ENCODE results near the gene HMGA1.

HMGA1 gene

DNA sequence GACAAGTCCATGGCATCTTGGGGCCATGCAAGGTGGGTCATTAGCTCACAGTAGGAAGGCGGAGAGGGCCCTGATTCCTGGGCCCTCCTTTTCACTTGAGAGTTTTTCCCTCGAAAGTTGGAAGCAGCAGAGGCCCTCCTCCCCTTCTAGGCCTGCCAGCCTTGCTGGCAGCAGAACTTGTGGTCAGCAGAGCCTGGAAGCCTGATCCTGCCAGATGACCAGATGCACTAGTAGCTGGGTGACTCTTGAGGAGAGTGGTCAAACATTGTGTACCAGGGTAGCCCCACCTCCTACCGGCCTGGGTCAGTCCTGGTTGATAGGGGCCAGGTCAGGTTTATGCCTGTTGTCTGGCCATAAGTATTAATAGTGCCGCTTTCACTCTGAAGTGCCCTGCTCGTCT is 3.8 kb upstream of the HMGA1 start:
- Mint-ChIP-seq H3K4me3 (no peak overlapping the region), H3K27ac (no peak overlapping the region), H3K27me3 (no peaks in the 10 kb centered on the region), H3K9me3 (ENCODE audit: low read depth) (no peaks in the 10 kb centered on the region), H3K36me3 (no peaks in the 10 kb centered on the region), H3K4me1 (ENCODE audit: low read depth) (peaks cover 20% of the 10 kb centered on the region)

DNA sequence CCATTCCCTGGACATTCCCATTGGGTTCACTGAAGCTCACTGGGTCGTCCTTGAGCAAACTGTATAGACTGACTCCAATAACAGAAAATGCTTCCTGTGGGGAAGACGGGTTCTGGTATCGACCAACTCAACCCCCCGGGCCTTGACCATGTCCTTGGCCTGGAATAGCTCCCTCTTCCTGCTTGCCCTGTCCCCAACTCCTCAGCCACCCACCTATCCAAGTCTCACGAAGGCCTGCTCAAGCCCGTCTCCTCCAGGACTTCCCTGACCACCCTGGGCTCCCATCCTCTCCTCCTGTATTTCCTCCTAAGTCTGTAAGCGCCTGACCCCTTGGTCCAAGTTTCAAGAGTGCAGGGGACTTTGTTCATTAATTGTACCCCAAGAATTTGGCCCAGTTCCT is 2.8 kb upstream of the HMGA1 start:
- Mint-ChIP-seq H3K27ac (peak overlapping the region; percentile 70), H3K9me3 (ENCODE audit: low read depth) (no peaks in the 10 kb centered on the region), H3K27me3 (no peaks in the 10 kb centered on the region), H3K4me1 (ENCODE audit: low read depth) (peaks cover 25% of the 10 kb centered on the region), H3K36me3 (peaks cover 2% of the 10 kb centered on the region), H3K4me3 (peak overlapping the region; percentile 27)

DNA sequence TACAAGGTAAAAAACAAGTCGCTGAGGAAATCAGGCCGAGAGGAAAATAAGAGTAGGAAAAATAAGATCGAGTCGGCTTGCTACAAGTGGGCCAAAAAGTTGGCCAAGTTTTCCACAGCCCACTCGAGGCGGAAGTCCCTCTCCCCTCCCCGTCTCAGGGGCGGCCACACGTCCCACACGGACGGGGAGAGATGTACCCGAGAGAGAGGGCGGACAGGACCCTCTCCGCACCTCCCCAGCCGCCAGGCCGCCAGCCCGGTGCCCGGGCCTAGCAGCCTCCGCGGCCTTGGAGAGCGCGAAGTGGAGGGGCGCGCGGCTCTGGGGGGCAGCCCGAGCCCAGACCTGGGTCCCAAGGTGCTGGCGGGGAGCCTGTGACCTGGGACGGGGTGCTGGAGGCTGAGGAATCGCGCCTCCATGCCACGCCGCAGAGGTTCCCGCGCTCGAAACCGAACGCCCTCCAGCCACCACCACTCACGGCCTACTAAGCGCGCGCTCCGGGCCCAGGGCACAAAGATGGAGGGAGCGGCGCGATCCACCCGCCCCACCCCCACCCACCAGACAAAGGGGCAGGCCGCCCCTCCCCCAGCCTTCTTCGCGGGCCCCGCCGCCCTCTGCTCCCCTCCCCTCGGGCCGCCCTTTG is 1.9 kb upstream of the HMGA1 start:
- Mint-ChIP-seq H3K4me3 (peak overlapping the region; percentile 27), H3K4me1 (ENCODE audit: low read depth) (peaks cover 28% of the 10 kb centered on the region), H3K36me3 (peaks cover 5% of the 10 kb centered on the region), H3K27me3 (no peaks in the 10 kb centered on the region), H3K9me3 (ENCODE audit: low read depth) (no peaks in the 10 kb centered on the region), H3K27ac (peak overlapping the region; percentile 70)

DNA sequence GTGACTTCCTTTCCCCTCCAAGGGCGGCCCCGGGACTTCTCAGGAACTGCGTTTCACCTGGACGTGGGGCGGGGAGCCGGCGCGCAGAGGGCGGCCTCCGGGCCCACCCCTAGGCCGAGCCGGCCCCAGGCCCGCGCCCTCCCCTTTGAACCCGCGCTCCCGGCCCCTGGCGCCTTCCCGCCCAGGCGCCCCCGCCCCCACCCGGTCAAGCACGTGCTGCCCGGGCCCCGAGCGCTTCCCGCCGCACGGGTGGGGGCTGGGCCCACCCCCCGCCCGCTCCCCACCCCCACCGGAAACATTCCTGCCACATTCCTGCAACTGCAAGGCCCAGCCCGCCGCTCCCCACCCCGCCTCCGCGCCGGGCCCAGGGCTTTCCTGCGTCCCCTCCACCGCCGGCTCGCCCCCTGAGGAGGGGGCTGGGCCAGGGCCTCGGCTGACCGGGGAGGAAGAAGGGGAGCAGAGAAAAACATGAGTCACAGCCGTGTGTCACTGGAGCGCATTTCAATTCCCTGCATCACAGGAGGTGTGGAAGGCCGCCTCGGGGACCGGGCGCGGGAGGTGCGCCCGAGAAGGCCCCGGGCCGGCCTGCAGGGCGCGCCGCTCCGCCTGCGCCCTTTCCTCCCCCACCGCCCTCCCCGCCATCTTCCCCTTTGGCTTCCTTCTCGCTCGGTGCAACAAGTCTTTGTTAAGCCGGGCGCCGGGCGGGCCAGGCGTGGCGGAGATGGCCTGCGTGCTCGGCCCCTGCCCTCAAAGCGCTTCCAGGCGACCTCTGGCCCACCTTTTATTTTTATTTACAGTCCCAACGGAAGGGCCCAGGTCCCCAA is 1.2 kb upstream of the HMGA1 start:
- peak overlapping the region; percentile 92 for H3K4me3 Mint-ChIP-seq
- H3K36me3 Mint-ChIP-seq, result peaks cover 5% of the 10 kb centered on the region
- H3K4me1 Mint-ChIP-seq (ENCODE audit: low read depth), result peaks cover 35% of the 10 kb centered on the region
- no peaks in the 10 kb centered on the region for H3K27me3 Mint-ChIP-seq
- H3K27ac Mint-ChIP-seq, result peak overlapping the region; percentile 99
- no peaks in the 10 kb centered on the region for H3K9me3 Mint-ChIP-seq (ENCODE audit: low read depth)

DNA sequence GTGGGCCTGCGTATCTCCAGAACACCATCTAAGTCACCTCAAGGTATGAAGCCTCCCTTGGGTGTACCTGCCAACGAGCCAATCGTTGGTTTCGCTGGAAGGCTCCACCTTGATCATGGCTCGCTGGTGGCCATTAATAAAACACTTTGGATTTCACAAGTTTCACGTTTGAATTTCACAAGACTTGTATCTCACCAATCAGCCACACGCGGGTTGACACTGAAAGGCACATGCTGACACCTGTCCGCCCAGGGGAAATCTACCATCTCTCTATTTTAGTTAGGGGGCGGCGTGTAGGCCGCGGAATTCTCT is 586 bp upstream of the HMGA1 start:
- Mint-ChIP-seq H3K27me3 (no peaks in the 10 kb centered on the region), H3K27ac (peak overlapping the region; percentile 99), H3K4me3 (peak overlapping the region; percentile 92), H3K9me3 (ENCODE audit: low read depth) (no peaks in the 10 kb centered on the region), H3K4me1 (ENCODE audit: low read depth) (peaks cover 39% of the 10 kb centered on the region), H3K36me3 (peaks cover 6% of the 10 kb centered on the region)

DNA sequence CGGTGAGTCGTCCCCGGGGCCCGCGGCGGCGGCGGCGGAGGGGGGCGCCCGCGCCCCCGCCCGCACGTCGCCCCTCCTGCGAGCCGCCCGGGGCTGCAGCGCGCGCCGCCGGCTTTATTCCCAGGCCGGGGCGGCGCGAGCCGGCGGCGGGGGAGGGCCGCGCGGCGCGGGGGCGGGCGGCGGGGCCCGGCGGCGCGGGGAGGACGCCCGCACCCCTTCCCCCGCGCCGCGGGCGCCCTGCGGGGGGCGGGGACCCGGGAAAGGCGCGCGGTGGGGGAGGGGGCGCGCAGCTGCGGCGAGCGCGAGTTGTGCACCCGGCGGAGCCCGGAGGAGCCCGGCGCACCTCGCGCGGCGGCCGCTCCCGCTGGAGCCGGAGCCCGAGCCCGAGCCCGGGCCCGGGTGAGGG is 646 bp downstream of the HMGA1 start:
- no peaks in the 10 kb centered on the region for H3K9me3 Mint-ChIP-seq (ENCODE audit: low read depth)
- H3K4me1 Mint-ChIP-seq (ENCODE audit: low read depth), result peaks cover 51% of the 10 kb centered on the region
- H3K4me3 Mint-ChIP-seq, result no peak overlapping the region
- H3K36me3 Mint-ChIP-seq, result peaks cover 8% of the 10 kb centered on the region
- no peaks in the 10 kb centered on the region for H3K27me3 Mint-ChIP-seq
- H3K27ac Mint-ChIP-seq, result no peak overlapping the region

DNA sequence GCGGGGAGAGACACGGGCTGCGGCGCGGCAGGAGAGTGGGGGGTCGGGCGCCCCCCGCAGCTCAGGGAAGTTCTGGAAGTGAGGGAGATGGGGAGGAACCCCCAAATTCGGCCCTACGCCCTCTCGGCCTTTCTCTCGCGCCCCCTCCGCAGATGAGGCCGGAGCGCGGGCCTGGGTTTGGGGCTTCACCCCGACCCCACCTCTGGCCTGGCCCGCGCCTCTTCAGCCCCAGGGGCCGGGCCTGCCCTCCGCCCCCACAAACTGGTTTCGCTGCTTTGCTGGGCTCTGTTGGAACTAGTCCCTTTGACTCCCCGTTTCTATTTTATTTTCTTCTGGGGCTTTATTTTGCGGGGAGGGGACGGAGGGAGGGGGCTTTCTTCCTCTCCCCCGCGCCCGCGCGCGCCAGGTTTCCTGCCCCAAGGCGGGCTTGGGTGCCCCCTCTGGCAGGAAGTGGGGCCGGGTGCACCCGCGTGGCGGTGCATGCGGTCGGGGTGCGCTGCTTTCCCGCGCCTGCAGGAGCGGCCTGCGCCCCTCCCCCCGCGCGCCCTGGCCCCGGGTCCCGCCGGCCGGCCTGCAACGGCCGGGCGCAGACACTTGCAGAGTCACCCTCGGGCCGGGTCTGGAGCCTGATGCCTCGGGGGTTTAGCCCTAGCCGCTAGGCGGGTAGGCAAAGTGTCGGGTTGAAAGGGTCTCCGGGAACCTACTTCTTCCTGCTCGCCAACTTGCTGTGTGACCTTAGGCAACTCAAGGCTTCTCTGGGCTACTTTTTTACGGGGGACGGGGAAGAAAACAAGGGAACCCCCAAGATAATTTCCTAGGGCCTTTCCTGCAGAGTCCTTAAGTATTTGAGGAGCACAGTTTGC is 1.3 kb downstream of the HMGA1 start:
- peaks cover 57% of the 10 kb centered on the region for H3K4me1 Mint-ChIP-seq (ENCODE audit: low read depth)
- H3K4me3 Mint-ChIP-seq, result peak overlapping the region; percentile 94
- H3K27ac Mint-ChIP-seq, result peak overlapping the region; percentile 97
- peaks cover 10% of the 10 kb centered on the region for H3K36me3 Mint-ChIP-seq
- H3K9me3 Mint-ChIP-seq (ENCODE audit: low read depth), result no peaks in the 10 kb centered on the region
- H3K27me3 Mint-ChIP-seq, result no peaks in the 10 kb centered on the region

DNA sequence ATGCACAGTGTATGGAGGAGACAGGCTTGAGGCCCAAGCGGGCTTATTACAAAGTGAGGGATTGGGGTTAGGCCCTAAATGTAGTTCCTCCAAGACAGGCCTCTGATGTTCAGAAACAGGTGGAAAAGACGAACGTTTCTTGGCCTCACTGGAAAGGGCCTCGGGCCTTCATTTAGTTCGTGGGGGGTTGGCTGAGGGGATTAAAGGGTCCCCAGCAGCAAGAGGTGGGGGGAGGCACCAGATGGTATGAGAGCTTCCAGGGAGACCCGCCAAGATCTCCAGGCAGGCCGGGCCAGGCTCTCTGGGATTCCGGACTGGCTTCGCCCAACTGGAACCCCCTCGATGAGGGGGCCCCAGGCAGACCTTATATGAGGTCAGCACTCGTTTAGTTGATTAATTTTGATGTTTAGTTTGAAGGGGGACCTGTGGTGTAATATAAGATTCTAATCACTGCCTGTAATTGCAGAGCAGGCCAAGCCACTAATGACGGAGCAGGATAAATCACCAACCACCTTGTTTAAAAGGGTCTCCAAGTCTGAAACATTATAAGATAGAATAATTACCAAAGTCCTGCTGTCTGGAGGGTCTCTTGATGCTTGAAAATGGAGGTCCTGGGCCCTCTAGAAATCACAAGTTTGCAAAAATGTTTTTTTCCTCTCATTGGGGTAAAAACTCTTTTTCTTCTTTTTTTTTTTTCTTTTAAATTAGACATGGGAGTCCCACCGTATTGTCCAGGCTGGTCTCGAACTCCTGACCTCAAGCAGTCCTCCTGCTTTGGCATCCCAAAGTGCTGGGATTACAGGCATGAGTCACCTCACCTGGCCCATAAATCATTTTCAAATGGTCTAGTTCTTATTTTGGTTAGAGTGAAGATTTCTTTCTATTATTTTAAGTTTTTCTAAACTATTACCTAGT is 2.2 kb downstream of the HMGA1 start:
- H3K27me3 Mint-ChIP-seq, result no peaks in the 10 kb centered on the region
- peak overlapping the region; percentile 97 for H3K27ac Mint-ChIP-seq
- peaks cover 12% of the 10 kb centered on the region for H3K36me3 Mint-ChIP-seq
- peaks cover 63% of the 10 kb centered on the region for H3K4me1 Mint-ChIP-seq (ENCODE audit: low read depth)
- H3K4me3 Mint-ChIP-seq, result peak overlapping the region; percentile 94
- no peaks in the 10 kb centered on the region for H3K9me3 Mint-ChIP-seq (ENCODE audit: low read depth)

DNA sequence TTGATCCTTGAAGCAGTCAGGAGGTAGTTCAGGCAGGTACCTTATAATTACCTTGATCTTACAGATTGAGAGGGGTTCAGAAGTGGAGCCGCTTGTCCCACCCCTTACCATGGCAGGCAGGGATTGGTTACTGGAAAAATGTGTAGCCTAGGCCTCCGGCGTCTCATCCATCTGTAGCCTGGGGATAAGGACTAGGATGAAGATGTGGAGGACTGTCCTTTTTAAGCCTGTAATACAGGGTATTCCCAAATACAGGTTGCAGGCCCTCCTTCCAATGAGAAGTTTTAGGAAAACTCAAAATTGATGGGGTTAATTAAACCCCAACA is 2.8 kb downstream of the HMGA1 start:
- Mint-ChIP-seq H3K4me1 (ENCODE audit: low read depth) (peaks cover 61% of the 10 kb centered on the region), H3K4me3 (peak overlapping the region; percentile 94), H3K36me3 (peaks cover 12% of the 10 kb centered on the region), H3K27ac (peak overlapping the region; percentile 97), H3K9me3 (ENCODE audit: low read depth) (no peaks in the 10 kb centered on the region), H3K27me3 (no peaks in the 10 kb centered on the region)

DNA sequence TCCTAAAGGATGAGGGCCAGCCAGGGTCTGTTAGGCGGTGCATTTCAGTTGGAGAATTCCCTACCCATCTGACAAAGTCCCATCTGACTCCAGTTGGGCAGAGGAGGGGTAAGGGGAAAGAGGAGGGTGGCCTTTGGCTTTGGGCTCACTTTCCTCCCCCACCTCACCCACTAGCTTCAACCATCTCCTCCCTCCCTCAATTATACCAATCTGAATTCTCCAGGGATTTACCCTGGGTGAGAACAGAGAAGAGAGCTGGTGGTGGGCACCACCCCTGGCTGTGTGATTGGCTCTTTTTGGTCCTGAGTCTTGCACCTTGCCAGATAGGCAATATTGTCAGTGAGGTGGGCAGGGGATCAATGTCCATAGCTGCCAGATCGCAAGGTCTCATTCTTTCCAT is 3.2 kb downstream of the HMGA1 start:
- peaks cover 62% of the 10 kb centered on the region for H3K4me1 Mint-ChIP-seq (ENCODE audit: low read depth)
- H3K9me3 Mint-ChIP-seq (ENCODE audit: low read depth), result no peaks in the 10 kb centered on the region
- peak overlapping the region; percentile 97 for H3K27ac Mint-ChIP-seq
- H3K4me3 Mint-ChIP-seq, result peak overlapping the region; percentile 94
- peaks cover 12% of the 10 kb centered on the region for H3K36me3 Mint-ChIP-seq
- H3K27me3 Mint-ChIP-seq, result no peaks in the 10 kb centered on the region

DNA sequence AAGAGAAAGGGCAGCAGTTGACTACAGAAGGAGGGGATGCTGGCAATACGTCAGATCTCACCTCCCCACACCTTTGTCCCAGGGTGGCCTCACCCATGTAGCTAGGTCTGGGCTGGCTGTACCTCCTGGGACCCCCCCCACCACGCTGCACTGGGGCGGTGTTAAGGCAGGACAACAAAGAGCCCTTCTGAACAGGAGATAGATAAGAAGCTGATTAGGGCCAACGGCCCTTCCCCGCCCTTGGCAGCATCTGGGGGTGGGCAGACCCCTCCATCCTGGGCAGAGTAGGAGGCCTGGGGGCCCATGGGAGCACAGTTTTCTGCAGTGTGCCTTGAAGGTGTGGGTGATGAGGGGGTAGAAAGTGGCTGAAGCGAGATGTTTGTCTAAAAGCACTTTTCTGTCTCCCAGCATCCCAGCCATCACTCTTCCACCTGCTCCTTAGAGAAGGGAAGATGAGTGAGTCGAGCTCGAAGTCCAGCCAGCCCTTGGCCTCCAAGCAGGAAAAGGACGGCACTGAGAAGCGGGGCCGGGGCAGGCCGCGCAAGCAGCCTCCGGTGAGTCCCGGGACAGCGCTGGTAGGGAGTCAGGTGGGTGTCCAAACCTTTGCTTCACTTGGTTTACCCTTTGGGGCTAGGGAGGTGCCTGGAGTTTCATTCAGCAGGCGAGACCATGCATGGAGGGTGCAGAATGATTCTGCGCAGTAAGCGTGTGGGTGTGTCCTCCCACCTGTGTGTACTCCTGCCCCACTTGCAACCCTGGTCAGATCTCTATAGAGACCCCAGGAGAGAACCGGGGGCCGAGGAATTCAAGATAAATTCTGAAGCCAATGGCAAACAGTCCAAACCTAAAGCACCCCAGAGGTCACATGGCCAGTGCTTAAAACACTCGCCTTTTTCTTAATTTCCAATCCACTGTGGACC is 3.9 kb downstream of the HMGA1 start:
- Mint-ChIP-seq H3K27me3 (no peaks in the 10 kb centered on the region), H3K4me1 (ENCODE audit: low read depth) (peaks cover 68% of the 10 kb centered on the region), H3K27ac (peak overlapping the region; percentile 97), H3K9me3 (ENCODE audit: low read depth) (no peaks in the 10 kb centered on the region), H3K4me3 (peak overlapping the region; percentile 94), H3K36me3 (peaks cover 12% of the 10 kb centered on the region)

DNA sequence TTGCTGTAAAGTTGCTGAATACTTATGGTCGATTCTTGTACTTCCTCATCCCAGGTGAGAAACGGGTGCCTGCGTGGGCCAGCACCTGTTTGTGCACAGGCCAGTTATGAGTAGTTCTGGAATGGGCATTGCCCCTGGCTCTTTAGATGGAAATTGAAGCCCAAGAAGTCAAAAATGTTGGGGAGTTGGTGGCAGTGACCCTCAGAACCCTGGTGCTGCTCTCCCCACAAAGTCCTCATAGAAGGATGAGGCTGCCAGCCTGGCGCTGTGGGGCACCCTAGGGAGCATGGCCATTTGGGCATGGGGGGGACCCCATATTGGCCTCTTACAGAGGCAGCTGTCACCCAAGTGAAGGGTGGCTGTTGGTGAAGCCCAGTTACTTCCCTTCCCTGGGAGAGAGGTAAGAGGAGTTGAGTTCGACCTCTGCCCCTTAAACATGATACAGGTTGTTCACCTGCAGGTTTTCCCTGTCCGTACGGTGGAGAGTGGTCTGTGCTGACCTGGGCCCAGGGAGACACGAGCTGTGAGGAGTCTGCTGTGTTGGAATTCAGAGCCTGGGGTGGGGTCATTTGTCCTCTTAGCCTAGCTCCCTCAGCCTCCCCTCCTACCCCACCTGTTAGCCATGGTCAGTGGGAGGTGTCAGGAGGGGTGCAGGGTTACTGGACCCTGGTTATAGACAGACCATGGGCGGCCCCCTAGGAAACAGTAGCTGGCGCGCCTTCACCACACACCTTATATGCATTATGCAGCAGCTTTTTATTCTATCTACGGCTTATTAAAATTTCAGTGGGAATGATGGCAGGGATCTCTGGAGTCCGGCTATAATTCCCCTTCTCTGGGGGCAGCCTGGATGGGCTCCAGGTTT is 4.9 kb downstream of the HMGA1 start:
- Mint-ChIP-seq H3K4me3 (peak overlapping the region; percentile 94), H3K36me3 (peaks cover 12% of the 10 kb centered on the region), H3K27me3 (no peaks in the 10 kb centered on the region), H3K4me1 (ENCODE audit: low read depth) (peaks cover 69% of the 10 kb centered on the region), H3K27ac (peak overlapping the region; percentile 93), H3K9me3 (ENCODE audit: low read depth) (no peaks in the 10 kb centered on the region)
